ENCODE results near the gene CREG2. TPM values are rescaled to one million over a fixed set of nuclear protein-coding genes. Genes with fewer than 3 reads are reported as not detected.

Gene CREG2
- total RNA-seq, 3 donors from 2014 or later (not counting 1 experiment from before 2014, with no cell fraction given): not detected

GRCh38 chr2:101399021-101399799, 11.9 kb upstream of the CREG2 start:
- no peak for TF ChIP-seq CTCF (IDR thresholded peaks at IDR 0.05)
- peaks cover 8% of the 10 kb centered on the region for H3K4me1 ChIP-seq (ENCODE audit: control insufficient read depth, insufficient read depth, low read length)
- DNase-seq (no peak), ATAC-seq (no peak)
- no peak overlapping the region for H3K4me3 Mint-ChIP-seq
- no peak overlapping the region for H3K4me3 ChIP-seq (ENCODE audit: low read length)
- H3K36me3 ChIP-seq (ENCODE audit: control insufficient read depth, insufficient read depth, low read length): no peaks in the 10 kb centered on the region
- H3K27ac Mint-ChIP-seq: no peak overlapping the region
- no peaks in the 10 kb centered on the region for H3K9me3 Mint-ChIP-seq
- peaks cover 21 to 33% of the 10 kb centered on the region in 2 donors for H3K27me3 Mint-ChIP-seq (ENCODE audit: low read depth in 2 of 2)
- H3K9me3 ChIP-seq (ENCODE audit: control insufficient read depth, insufficient read depth, low read length): no peaks in the 10 kb centered on the region
- intact Hi-C loops (cut with micrococcal nuclease): no loop called here
- H3K4me1 Mint-ChIP-seq: no peaks in the 10 kb centered on the region
- no peaks in the 10 kb centered on the region for H3K36me3 Mint-ChIP-seq
- H3K27me3 ChIP-seq (ENCODE audit: control insufficient read depth, insufficient read depth, low read length): no peaks in the 10 kb centered on the region
- 92% methylated on average over 9 of the region's 11 CpGs for WGBS (ENCODE audit: insufficient coverage)
- no peak overlapping the region for H3K27ac ChIP-seq (ENCODE audit: low read length)

GRCh38 chr2:101398116-101398821, 11.0 kb upstream of the CREG2 start:
- WGBS (ENCODE audit: insufficient coverage): 66% methylated on average over 8 of the region's 10 CpGs
- intact Hi-C loops (cut with micrococcal nuclease): no loop called here
- no peaks in the 10 kb centered on the region for H3K4me1 Mint-ChIP-seq
- no peak for DNase-seq
- no peak overlapping the region for H3K27ac Mint-ChIP-seq
- no peaks in the 10 kb centered on the region for H3K9me3 Mint-ChIP-seq
- H3K27me3 ChIP-seq (ENCODE audit: control insufficient read depth, insufficient read depth, low read length): no peaks in the 10 kb centered on the region
- ATAC-seq: no peak
- H3K4me3 Mint-ChIP-seq: no peak overlapping the region
- H3K36me3 ChIP-seq (ENCODE audit: control insufficient read depth, insufficient read depth, low read length): no peaks in the 10 kb centered on the region
- no peak for TF ChIP-seq CTCF (IDR thresholded peaks at IDR 0.05)
- no peak overlapping the region for H3K4me3 ChIP-seq (ENCODE audit: low read length)
- H3K27me3 Mint-ChIP-seq (ENCODE audit: low read depth in 2 of 2): peaks cover 20 to 33% of the 10 kb centered on the region in 2 donors
- H3K36me3 Mint-ChIP-seq: no peaks in the 10 kb centered on the region
- no peaks in the 10 kb centered on the region for H3K9me3 ChIP-seq (ENCODE audit: control insufficient read depth, insufficient read depth, low read length)
- H3K27ac ChIP-seq (ENCODE audit: low read length): no peak overlapping the region
- peaks cover 8% of the 10 kb centered on the region for H3K4me1 ChIP-seq (ENCODE audit: control insufficient read depth, insufficient read depth, low read length)

GRCh38 chr2:101396316-101396717, 9.0 kb upstream of the CREG2 start:
- no peak for ATAC-seq
- 57% methylated on average over 1 of the region's 2 CpGs for WGBS (ENCODE audit: insufficient coverage)
- intact Hi-C loops (cut with micrococcal nuclease): no loop called here

More at GRCh38 chr2:101396316-101396717, 9.0 kb upstream of the CREG2 start:
- no peak overlapping the region for H3K27ac ChIP-seq (ENCODE audit: low read length)
- no peak for DNase-seq
- no peaks in the 10 kb centered on the region for H3K4me1 Mint-ChIP-seq
- H3K27ac Mint-ChIP-seq: no peak overlapping the region
- H3K9me3 Mint-ChIP-seq: no peaks in the 10 kb centered on the region
- H3K4me1 ChIP-seq (ENCODE audit: control insufficient read depth, insufficient read depth, low read length): peaks cover 8% of the 10 kb centered on the region
- peaks cover 21 to 24% of the 10 kb centered on the region in 2 donors for H3K27me3 Mint-ChIP-seq (ENCODE audit: low read depth in 2 of 2)
- no peaks in the 10 kb centered on the region for H3K36me3 Mint-ChIP-seq
- H3K27me3 ChIP-seq (ENCODE audit: control insufficient read depth, insufficient read depth, low read length): no peaks in the 10 kb centered on the region
- no peak overlapping the region for H3K4me3 Mint-ChIP-seq
- H3K9me3 ChIP-seq (ENCODE audit: control insufficient read depth, insufficient read depth, low read length): no peaks in the 10 kb centered on the region
- H3K4me3 ChIP-seq (ENCODE audit: low read length): no peak overlapping the region
- no peak for TF ChIP-seq CTCF (IDR thresholded peaks at IDR 0.05)
- no peaks in the 10 kb centered on the region for H3K36me3 ChIP-seq (ENCODE audit: control insufficient read depth, insufficient read depth, low read length)

Measured in natural killer cell (primary cell).